Upper lobe of right lung (tissue), 1 donor: Measurements from ENCODE around the gene GYS1. TPM values are rescaled to one million over a fixed set of nuclear protein-coding genes. Genes with fewer than 3 reads are reported as not detected.
"Not testable (repeated sequence)": the region's sequence is repeated elsewhere in the genome, so short reads cannot be mapped to it uniquely, and the experiment has no call there.

ENCODE experiments used
- ATAC-seq: fragments of 200-7000 bp; cut with Tn5 transposase; one replicate; pipeline ENCODE4 v1.9.1; 2020; ENCODE audit warnings: mild to moderate bottlenecking, moderate library complexity
- DNase-seq: peaks from one replicate; pipeline ENCODE4 v3.0.0-alpha.2; 2020
- H3K27ac ChIP-seq: fragments of 200-600 bp; one replicate; pipeline ENCODE4 v1.8.0; 2022
- H3K27me3 ChIP-seq: fragments of 200-600 bp; one replicate; pipeline ENCODE4 v1.8.0; 2022; ENCODE audit warnings: mild to moderate bottlenecking
- H3K36me3 ChIP-seq: fragments of 200-600 bp; one replicate; pipeline ENCODE4 v1.8.0; 2022
- H3K4me1 ChIP-seq: fragments of 200-600 bp; one replicate; pipeline ENCODE4 v1.8.0; 2022
- H3K4me3 ChIP-seq: fragments of 200-600 bp; one replicate; pipeline ENCODE4 v1.8.0; 2022; ENCODE audit warnings: mild to moderate bottlenecking
- H3K9me3 ChIP-seq: fragments of 200-600 bp; one replicate; pipeline ENCODE4 v1.8.0; 2022
- CTCF ChIP-seq: fragments of 200-600 bp; IDR thresholded peaks from one replicate; pipeline ENCODE4 v1.8.0; 2022; ENCODE audit warnings: antibody characterized with exemption
- intact Hi-C: fragments of 100-400 bp; cut with DNase I; formaldehyde crosslinking; loops from one replicate; pipeline ENCODE4 v1.11.0; 2022
- microRNA-seq: library from miRNA; unstranded; fragments of <30 nt; microRNA quantifications from one replicate; pipeline ENCODE4 v1.2.0, GENCODE V29; 2020; ENCODE audit warnings: borderline microRNAs expressed
- total RNA-seq: library from RNA; stranded (reverse); fragmentation: NEBNext Ultra II Directional; extraction: Animal tissue kit (Norgen Biotek cat#: 25700); gene quantifications from one replicate; pipeline ENCODE4 v1.2.1, GENCODE V29; 2021
- donor health status: DM: no; HTN: yes; CAD: no; lungs with severe emphysema.

Gene GYS1
- total RNA-seq, 1 donor from 2014 or later, result 35.1 TPM

- Histone ChIP-seq H3K9me3 (no peaks in the 10 kb centered on the region), H3K36me3 (peaks cover 59% of the 10 kb centered on the region), H3K4me3 (no peak overlapping the region), H3K27me3 (no peaks in the 10 kb centered on the region), H3K27ac (no peak overlapping the region), H3K4me1 (no peaks in the 10 kb centered on the region)
- no peak for TF ChIP-seq CTCF
- intact Hi-C loops, result no loop called here
- ATAC-seq, result no peak
- DNase-seq, result no peak
These were observed 72.2 kb downstream of the GYS1 start for GRCh38 chr19:48920949-48921348.

- H3K27me3 ChIP-seq, intact Hi-C loops, DNase-seq, H3K9me3 ChIP-seq, ATAC-seq, H3K4me3 ChIP-seq, H3K27ac ChIP-seq, H3K4me1 ChIP-seq: not testable (repeated sequence)
- H3K36me3 ChIP-seq, result peaks cover 76% of the 10 kb centered on the region
These were observed 73.8 kb downstream of the GYS1 start for GRCh38 chr19:48919271-48919670.

- ATAC-seq (peak; percentile 21), DNase-seq (no peak)
- no peak for TF ChIP-seq CTCF
- Histone ChIP-seq H3K27me3 (no peaks in the 10 kb centered on the region), H3K27ac (no peak overlapping the region), H3K36me3 (peaks cover 81% of the 10 kb centered on the region), H3K4me3 (no peak overlapping the region), H3K4me1 (no peaks in the 10 kb centered on the region), H3K9me3 (no peaks in the 10 kb centered on the region)
- intact Hi-C loops, result no loop called here
These were observed 74.3 kb downstream of the GYS1 start for GRCh38 chr19:48918801-48919247.

Small RNA genes within 50 kb of the gene (microRNA-seq; reads per million reads assigned to microRNA genes)
- gene MIR6798, result not detected

Other genes with a start within 250 kb of the GYS1 start
- 3.8 TPM for gene IZUMO1, start 246.4 kb downstream of the GYS1 start, total RNA-seq
- gene FUT1, start 240.7 kb downstream of the GYS1 start, total RNA-seq, result 19.9 TPM
- not detected for gene FGF21, start 237.8 kb downstream of the GYS1 start, total RNA-seq
- 59.0 TPM for gene BCAT2, start 182.3 kb downstream of the GYS1 start, total RNA-seq
- gene HSD17B14, start 156.8 kb downstream of the GYS1 start, total RNA-seq, result 23.5 TPM
- gene PLEKHA4, start 124.7 kb downstream of the GYS1 start, total RNA-seq, result 16.0 TPM
- 80.9 TPM for gene PPP1R15A, start 120.9 kb downstream of the GYS1 start, total RNA-seq
- gene TULP2, start 94.6 kb downstream of the GYS1 start, total RNA-seq, result not detected
- 287 TPM for gene NUCB1, start 93.0 kb downstream of the GYS1 start, total RNA-seq
- gene DHDH, start 59.6 kb downstream of the GYS1 start, total RNA-seq, result 3.0 TPM
- 127 TPM for gene BAX, start 38.4 kb downstream of the GYS1 start, total RNA-seq
- gene FTL, start 28.0 kb downstream of the GYS1 start, total RNA-seq, result 7,346 TPM
- gene RUVBL2, start 578 bp upstream of the GYS1 start, total RNA-seq, result 37.6 TPM
- not detected for gene LHB, start 23.8 kb upstream of the GYS1 start, total RNA-seq
- gene CGB3, start 31.0 kb upstream of the GYS1 start, total RNA-seq, result not detected
- not detected for gene CGB2, start 38.6 kb upstream of the GYS1 start, total RNA-seq
- gene CGB1, start 43.6 kb upstream of the GYS1 start, total RNA-seq, result not detected
- gene CGB5, start 50.5 kb upstream of the GYS1 start, total RNA-seq, result not detected
- not detected for gene CGB8, start 55.8 kb upstream of the GYS1 start, total RNA-seq
- gene CGB7, start 64.4 kb upstream of the GYS1 start, total RNA-seq, result 0.43 TPM
- gene NTF4, start 71.5 kb upstream of the GYS1 start, total RNA-seq, result 2.7 TPM
- gene KCNA7, start 79.4 kb upstream of the GYS1 start, total RNA-seq, result not detected
- gene SNRNP70, start 92.1 kb upstream of the GYS1 start, total RNA-seq, result 179 TPM
- 12.2 TPM for gene LIN7B, start 121.1 kb upstream of the GYS1 start, total RNA-seq
- 1.5 TPM for gene C19orf73, start 125.8 kb upstream of the GYS1 start, total RNA-seq
- 10.7 TPM for gene PPFIA3, start 126.2 kb upstream of the GYS1 start, total RNA-seq
- gene HRC, start 162.1 kb upstream of the GYS1 start, total RNA-seq, result 2.2 TPM
- gene TRPM4, start 164.5 kb upstream of the GYS1 start, total RNA-seq, result 44.3 TPM